MM.1S (cell line): ENCODE results near the gene ADAMTS4.

Experiments
- DNase-seq: peaks from one replicate; pipeline ENCODE4 v3.0.0-alpha.2; 2015
- H2AFZ ChIP-seq: fragments of 300-600 bp; sonication (generic); 2 replicates; pipeline ENCODE4 v1.6.0; 2016; ENCODE audit warnings: antibody characterized with exemption, low read length
- H3F3A ChIP-seq: fragments of 300-600 bp; sonication (generic); 2 replicates; pipeline ENCODE4 v1.6.1; 2016; ENCODE audit warnings: mild to moderate bottlenecking, antibody characterized with exemption, low read length, moderate library complexity, mixed read lengths; ENCODE audit not compliant: insufficient read depth
- H3K27ac ChIP-seq: fragments of 300-600 bp; sonication (generic); 2 replicates; pipeline ENCODE4 v1.5.1; 2016; ENCODE audit warnings: mild to moderate bottlenecking, low read length
- H3K27me3 ChIP-seq: fragments of 300-600 bp; sonication (generic); replicated peaks from 2 replicates; pipeline ENCODE4 v1.6.0; 2016; ENCODE audit warnings: low read length; ENCODE audit not compliant: insufficient read depth
- H3K36me3 ChIP-seq: fragments of 300-600 bp; sonication (generic); replicated peaks from 2 replicates; pipeline ENCODE4 v1.6.1; 2016; ENCODE audit warnings: mild to moderate bottlenecking, low read length, mixed read lengths; ENCODE audit not compliant: insufficient read depth
- H3K4me1 ChIP-seq: fragments of 300-600 bp; sonication (generic); 2 replicates; pipeline ENCODE4 v1.6.1; 2016; ENCODE audit warnings: low read length, mixed read lengths
- H3K4me2 ChIP-seq: fragments of 300-600 bp; sonication (generic); 2 replicates; pipeline ENCODE4 v1.6.0; 2016; ENCODE audit warnings: low read depth, low read length
- H3K4me3 ChIP-seq: fragments of 300-600 bp; sonication (generic); 2 replicates; pipeline ENCODE4 v1.5.1; 2016; ENCODE audit warnings: low read length, mixed read lengths
- H3K79me2 ChIP-seq: fragments of 300-600 bp; sonication (generic); 2 replicates; pipeline ENCODE4 v1.6.1; 2016; ENCODE audit warnings: mixed run types, low read length, mixed read lengths
- H3K9ac ChIP-seq: fragments of 300-600 bp; sonication (generic); 2 replicates; pipeline ENCODE4 v1.6.1; 2016; ENCODE audit warnings: low read length, mixed read lengths
- H3K9me2 ChIP-seq: fragments of 300-600 bp; sonication (generic); replicated peaks from 2 replicates; pipeline ENCODE4 v1.6.1; 2016; ENCODE audit warnings: mild to moderate bottlenecking, low read length, mixed read lengths; ENCODE audit not compliant: insufficient read depth
- H3K9me3 ChIP-seq: fragments of 300-600 bp; sonication (generic); replicated peaks from 2 replicates; pipeline ENCODE4 v1.6.1; 2016; ENCODE audit warnings: mild to moderate bottlenecking, low read length, mixed read lengths; ENCODE audit not compliant: insufficient read depth
- H4K20me1 ChIP-seq: fragments of 300-600 bp; sonication (generic); 2 replicates; pipeline ENCODE4 v1.6.1; 2016; ENCODE audit warnings: mild to moderate bottlenecking, low read length, moderate library complexity, mixed read lengths; ENCODE audit not compliant: insufficient read depth
- EZH2 ChIP-seq: fragments of 300-600 bp; sonication (generic); optimal IDR thresholded peaks from 2 replicates; pipeline ENCODE3; 2017; ENCODE audit warnings: low read depth, mild to moderate bottlenecking, antibody characterized with exemption, low read length, mixed read lengths
- EZH2phosphoT487 ChIP-seq: fragments of 300-600 bp; sonication (generic); IDR thresholded peaks from 2 replicates; pipeline ENCODE4 v1.6.1; 2018; ENCODE audit warnings: antibody characterized with exemption, low read length
- TF ChIP-seq, protein P1 (sequence below): fragments of 300-600 bp; sonication (generic); IDR thresholded peaks from 2 replicates; pipeline ENCODE4 v1.5.1; 2016; ENCODE audit warnings: antibody characterized with exemption, low read length, mixed read lengths

The ADAMTS4 gene

DNA sequence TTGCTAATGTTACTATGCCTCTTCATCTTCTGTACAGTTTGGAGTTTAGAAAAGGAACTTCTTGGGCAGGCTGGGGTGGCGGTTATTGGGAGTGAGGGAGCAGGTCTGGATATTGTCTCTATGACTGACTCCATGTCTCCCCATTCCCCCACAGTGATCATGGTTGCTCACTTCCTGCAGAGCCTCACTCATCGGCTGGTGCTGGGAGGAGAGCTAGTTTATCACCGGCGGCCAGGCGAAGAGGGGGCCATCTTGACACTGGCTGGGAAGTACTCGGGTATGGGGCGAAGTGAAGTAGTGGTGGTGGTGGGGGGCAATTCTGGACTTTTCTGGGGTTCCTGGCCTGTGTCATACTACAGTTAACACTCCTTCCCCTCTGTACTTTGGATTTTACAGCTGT lies 29.2 kb upstream of the ADAMTS4 start:
- peak overlapping the region; percentile 95 for H3K4me2 ChIP-seq
- H3K9me2 ChIP-seq: no peaks in the 10 kb centered on the region
- H3K36me3 ChIP-seq: 0 out of 2 replicates have a peak, but pooled peaks cover 5% of the 10 kb centered on the region
- H4K20me1 ChIP-seq: no peaks in the 10 kb centered on the region
- peaks cover 19% of the 10 kb centered on the region for H3K4me1 ChIP-seq
- H3K9me3 ChIP-seq: no peaks in the 10 kb centered on the region
- peak overlapping the region; percentile 49; the same call in 1 of the 2 replicates for H3K27ac ChIP-seq
- peak overlapping the region; percentile 32; the same call in 1 of the 2 replicates for H3K9ac ChIP-seq
- H3K4me3 ChIP-seq: peak overlapping the region; percentile 89
- DNase-seq: no peak
- no peaks in the 10 kb centered on the region for H3K27me3 ChIP-seq
- peaks cover 16% of the 10 kb centered on the region for H3F3A ChIP-seq
- peaks cover 27% of the 10 kb centered on the region for H3K79me2 ChIP-seq
- TF ChIP-seq, protein P1, sequence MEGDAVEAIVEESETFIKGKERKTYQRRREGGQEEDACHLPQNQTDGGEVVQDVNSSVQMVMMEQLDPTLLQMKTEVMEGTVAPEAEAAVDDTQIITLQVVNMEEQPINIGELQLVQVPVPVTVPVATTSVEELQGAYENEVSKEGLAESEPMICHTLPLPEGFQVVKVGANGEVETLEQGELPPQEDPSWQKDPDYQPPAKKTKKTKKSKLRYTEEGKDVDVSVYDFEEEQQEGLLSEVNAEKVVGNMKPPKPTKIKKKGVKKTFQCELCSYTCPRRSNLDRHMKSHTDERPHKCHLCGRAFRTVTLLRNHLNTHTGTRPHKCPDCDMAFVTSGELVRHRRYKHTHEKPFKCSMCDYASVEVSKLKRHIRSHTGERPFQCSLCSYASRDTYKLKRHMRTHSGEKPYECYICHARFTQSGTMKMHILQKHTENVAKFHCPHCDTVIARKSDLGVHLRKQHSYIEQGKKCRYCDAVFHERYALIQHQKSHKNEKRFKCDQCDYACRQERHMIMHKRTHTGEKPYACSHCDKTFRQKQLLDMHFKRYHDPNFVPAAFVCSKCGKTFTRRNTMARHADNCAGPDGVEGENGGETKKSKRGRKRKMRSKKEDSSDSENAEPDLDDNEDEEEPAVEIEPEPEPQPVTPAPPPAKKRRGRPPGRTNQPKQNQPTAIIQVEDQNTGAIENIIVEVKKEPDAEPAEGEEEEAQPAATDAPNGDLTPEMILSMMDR: no peak
- TF ChIP-seq EZH2phosphoT487 (no peak), EZH2 (no peak)
- peak overlapping the region; percentile 50; the same call in 1 of the 2 replicates for H2AFZ ChIP-seq

DNA sequence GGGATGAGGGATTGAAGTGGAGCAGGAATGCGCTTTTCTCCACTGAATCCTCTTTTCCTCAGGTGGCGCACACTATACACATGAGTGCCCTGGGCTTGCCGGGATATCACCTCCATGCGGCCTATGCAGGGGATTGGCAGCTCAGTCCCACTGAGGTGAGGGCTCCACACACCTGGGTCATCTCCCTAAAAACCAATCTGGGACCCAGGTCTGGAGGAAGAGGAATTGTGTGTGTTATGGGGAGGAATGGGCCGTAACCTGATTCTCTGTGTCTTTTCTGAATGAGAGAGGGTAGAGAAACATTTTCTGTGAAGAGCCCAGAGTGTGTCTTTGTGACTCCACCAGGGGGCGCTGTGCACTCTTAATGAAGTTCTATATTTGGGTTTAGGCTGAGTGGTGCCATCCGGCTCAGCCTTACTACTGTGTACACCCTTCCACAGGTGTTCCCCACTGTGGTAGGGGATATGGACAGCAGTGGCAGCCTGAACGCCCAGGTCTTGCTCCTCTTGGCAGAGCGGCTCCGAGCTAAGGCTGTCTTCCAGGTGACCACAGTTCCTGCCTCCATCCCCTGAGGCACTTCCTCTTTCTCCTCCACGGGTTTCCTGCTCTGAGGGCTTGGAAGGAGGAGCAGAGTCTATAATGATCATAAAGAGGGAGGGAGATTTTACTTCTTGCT lies 28.5 kb upstream of the ADAMTS4 start:
- Histone ChIP-seq H3K4me2 (peak overlapping the region; percentile 95), H3K27me3 (no peaks in the 10 kb centered on the region), H3K27ac (peak overlapping the region; percentile 49; the same call in 1 of the 2 replicates), H3K36me3 (0 out of 2 replicates have a peak, but pooled peaks cover 5% of the 10 kb centered on the region), H3K9me3 (no peaks in the 10 kb centered on the region), H4K20me1 (no peaks in the 10 kb centered on the region), H3K9ac (peak overlapping the region; percentile 79), H3K79me2 (peaks cover 27% of the 10 kb centered on the region), H3K9me2 (no peaks in the 10 kb centered on the region), H3K4me3 (peak overlapping the region; percentile 89), H3F3A (peaks cover 16% of the 10 kb centered on the region), H3K4me1 (peaks cover 19% of the 10 kb centered on the region), H2AFZ (peak overlapping the region; percentile 86)
- TF ChIP-seq, protein P1: peak; percentile 99
- no peak for TF ChIP-seq EZH2
- peak; percentile 96 for DNase-seq

DNA sequence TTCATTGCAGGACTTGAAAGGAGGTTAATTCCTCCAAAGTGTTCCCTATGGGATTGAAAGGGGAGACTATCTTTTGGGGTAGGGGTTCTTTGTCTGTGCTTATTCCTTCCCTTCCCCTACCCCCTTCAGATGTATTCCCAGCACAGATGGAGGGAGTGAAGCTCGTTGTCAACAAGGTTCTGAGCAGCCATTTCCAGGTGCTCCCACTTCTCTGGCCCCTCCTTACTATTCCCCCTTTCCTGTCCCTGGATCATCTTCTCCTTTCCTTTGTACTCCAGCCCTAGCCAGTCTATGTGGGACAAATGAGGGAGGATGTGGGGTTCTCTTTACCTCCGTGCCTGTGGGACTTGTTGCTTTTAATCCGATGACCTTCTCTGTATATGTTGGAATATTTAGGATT lies 27.9 kb upstream of the ADAMTS4 start:
- TF ChIP-seq EZH2phosphoT487 (no peak), EZH2 (no peak)
- TF ChIP-seq, protein P1: no peak
- H3K36me3 ChIP-seq: 0 out of 2 replicates have a peak, but pooled peaks cover 5% of the 10 kb centered on the region
- H3F3A ChIP-seq: peaks cover 16% of the 10 kb centered on the region
- H3K27me3 ChIP-seq: no peaks in the 10 kb centered on the region
- no peak for DNase-seq
- H3K9me3 ChIP-seq: no peaks in the 10 kb centered on the region
- H3K4me1 ChIP-seq: peaks cover 19% of the 10 kb centered on the region
- H3K79me2 ChIP-seq: peaks cover 27% of the 10 kb centered on the region
- H4K20me1 ChIP-seq: no peaks in the 10 kb centered on the region
- peak overlapping the region; percentile 86 for H2AFZ ChIP-seq
- peak overlapping the region; percentile 89 for H3K4me3 ChIP-seq
- peak overlapping the region; percentile 95 for H3K4me2 ChIP-seq
- H3K9ac ChIP-seq: peak overlapping the region; percentile 79
- H3K27ac ChIP-seq: peak overlapping the region; percentile 49; the same call in 1 of the 2 replicates
- H3K9me2 ChIP-seq: no peaks in the 10 kb centered on the region
